Epithelial cell of esophagus (primary cell): ENCODE measurements around the gene PRODH2.
"Not testable (repeated sequence)": the region's sequence is repeated elsewhere in the genome, so short reads cannot be mapped to it uniquely, and the experiment has no call there.

Source experiments
- DNase-seq: peaks from one replicate; pipeline ENCODE4 v3.0.0; 2010; ENCODE audit warnings: low read depth
- H3K4me3 ChIP-seq: 2 replicates; pipeline ENCODE4 v1.5.1; 2011; ENCODE audit warnings: mild to moderate bottlenecking, low read length, control low read depth
- CTCF ChIP-seq: IDR thresholded peaks from 2 replicates; pipeline ENCODE4 v1.5.1; 2011; ENCODE audit warnings: low read depth, mild to moderate bottlenecking, low read length, control low read depth, inconsistent platforms; ENCODE audit not compliant: insufficient read depth; ENCODE audit errors: missing control alignments

PRODH2 gene

GRCh38 chr19:35805526-35806102 lies 7.0 kb downstream of the PRODH2 start:
- H3K4me3 ChIP-seq: no peak overlapping the region
- no peak for DNase-seq
- no peak for TF ChIP-seq CTCF

GRCh38 chr19:35801828-35802227 lies 10.8 kb downstream of the PRODH2 start:
- TF ChIP-seq CTCF: no peak
- no peak overlapping the region for H3K4me3 ChIP-seq
- no peak for DNase-seq

DNA sequence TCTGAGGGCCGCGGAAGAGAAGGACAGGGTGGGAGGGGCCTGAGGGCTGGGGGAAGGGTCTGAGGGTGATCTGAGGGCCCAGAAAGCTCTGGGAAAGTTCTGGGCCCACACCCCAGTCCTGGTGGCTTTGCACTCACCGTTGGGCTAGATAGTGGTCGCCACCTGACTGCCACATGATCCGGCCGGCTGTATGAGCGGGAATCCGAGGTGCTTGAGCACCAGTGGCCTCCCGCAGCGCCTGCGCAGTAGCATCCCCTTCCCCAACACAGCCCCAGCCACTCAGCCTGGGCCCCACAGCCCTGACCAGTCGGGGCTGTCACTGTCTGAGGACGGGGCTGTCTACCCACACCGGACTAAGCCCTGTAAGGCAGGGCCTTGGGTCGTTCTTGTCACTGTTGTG lies 15.0 kb downstream of the PRODH2 start:
- DNase-seq: no peak
- TF ChIP-seq CTCF: no peak
- no peak overlapping the region for H3K4me3 ChIP-seq

DNA sequence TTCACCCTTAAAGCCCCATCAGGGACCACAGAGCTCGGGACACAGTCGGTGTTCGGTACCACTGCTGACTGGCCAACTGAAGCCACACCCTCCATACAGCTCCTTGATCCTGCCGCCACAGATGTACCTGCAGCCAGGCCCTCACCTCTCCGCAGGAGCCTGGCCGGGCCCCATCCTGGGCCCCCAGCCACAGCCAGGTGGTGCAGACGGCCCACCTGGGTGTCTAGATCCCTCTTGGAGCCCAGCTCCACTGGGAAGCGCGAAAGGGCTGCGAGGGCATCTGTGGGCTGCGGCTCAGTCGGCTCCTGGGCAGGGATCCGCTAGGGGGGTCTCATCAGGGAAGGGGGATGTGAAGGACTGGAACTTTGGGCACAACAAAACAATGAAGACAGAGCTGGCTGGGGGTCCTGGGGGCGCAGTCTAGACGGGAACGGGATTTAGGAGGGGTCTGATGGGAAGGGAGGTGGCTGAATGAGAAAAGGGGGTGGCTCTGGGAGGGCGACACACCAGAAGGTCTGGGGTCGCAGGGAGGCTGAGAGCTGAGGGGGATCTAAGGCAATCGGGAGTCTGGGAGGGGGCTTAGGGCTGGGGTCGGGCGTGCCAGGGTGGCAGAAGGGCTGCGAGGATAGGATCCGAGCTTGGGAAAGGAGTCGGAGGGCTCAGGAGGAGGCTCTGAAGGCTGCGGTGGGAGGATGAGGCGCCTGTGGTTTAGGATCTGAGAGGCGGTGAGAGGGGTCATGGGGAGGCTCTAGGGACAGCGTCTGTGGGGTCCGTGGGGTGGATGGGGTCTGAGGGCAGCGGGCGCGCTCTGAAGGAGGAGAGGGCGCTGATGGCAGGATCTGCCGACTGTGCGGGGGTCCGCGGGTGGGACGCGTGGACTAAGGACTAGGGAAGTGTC lies 15.8 kb downstream of the PRODH2 start:
- no peak for TF ChIP-seq CTCF
- DNase-seq: no peak
- no peak overlapping the region for H3K4me3 ChIP-seq

GRCh38 chr19:35795564-35795963 lies 17.1 kb downstream of the PRODH2 start:
- not testable (repeated sequence) for DNase-seq, H3K4me3 ChIP-seq

DNA sequence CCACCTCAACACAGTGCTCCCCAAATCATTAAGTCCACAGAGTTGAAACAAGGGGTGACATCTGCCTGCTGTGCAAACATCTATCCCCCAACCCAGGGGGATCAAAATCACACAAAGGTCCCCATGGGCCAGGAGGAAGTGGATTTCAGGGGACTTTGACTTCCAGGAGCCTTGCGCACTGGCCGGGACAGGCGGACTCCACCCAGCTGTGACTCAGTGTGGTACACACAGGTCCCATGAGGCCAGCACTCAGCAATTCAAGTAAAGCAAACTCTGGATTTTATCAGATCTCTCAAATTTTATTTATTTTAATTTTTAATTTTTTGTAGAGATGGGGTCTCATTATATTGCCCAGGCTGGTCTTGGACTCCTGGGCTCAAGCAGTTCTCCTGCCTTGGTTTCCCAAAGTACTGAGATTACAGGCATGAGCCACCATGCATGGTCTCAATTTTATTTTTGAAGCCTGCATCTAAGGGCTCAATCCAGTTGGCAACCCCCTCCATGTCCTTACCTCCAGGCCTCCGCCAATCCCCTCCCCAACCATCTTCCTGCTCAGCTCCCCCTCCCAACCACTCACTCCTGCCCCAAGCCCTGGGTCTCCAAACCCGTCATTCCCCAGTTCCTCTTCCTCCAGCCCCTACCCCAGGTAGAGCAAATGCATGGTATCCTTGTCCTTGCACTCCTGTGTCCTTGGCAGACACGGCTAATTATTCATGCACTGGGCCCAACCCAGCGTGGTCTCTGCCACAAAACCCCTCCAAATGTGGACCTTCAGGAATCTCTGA lies 19.1 kb downstream of the PRODH2 start:
- H3K4me3 ChIP-seq: no peak overlapping the region
- DNase-seq: peak; percentile 24
- TF ChIP-seq CTCF: no peak

DNA sequence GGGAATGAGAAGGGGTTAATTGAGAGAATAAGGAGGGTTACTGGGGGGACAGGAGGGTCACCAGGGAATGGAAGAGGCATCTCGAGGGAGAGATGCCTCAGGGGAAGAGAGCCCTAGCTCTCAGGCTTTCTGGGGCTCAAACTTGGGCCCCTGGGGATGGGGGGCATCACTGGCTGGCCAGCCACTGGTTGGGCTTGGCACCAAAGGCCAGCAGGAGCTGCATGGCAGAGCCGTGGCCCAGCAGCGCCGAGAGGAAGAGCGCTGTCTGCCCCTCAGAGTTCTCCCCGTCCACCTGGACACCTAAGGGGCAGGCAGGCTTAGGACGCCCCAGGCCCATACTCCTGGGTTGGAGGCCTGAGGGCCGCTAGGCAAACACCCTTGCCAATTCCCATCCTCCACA lies 19.8 kb downstream of the PRODH2 start:
- no peak for TF ChIP-seq CTCF
- no peak for DNase-seq
- no peak overlapping the region for H3K4me3 ChIP-seq
